Brain microvascular endothelial cell (primary cell): Measurements from ENCODE around the gene RAD1.

Experiments used
- DNase-seq: peaks from one replicate; pipeline ENCODE4 v3.0.0-alpha.2; 2020
- H3K27ac ChIP-seq: fragments of 250-450 bp; sonication (Bioruptor Pico); 2 replicates; pipeline ENCODE4 v1.5.1; 2020; ENCODE audit warnings: mild to moderate bottlenecking, moderate library complexity
- H3K27me3 ChIP-seq: fragments of 250-450 bp; sonication (Bioruptor Pico); replicated peaks from 2 replicates; pipeline ENCODE4 v1.5.1; 2020; ENCODE audit warnings: mild to moderate bottlenecking
- H3K36me3 ChIP-seq: fragments of 250-450 bp; sonication (Bioruptor Pico); replicated peaks from 2 replicates; pipeline ENCODE4 v1.5.1; 2020; ENCODE audit warnings: mild to moderate bottlenecking
- H3K4me3 ChIP-seq: 2 replicates; pipeline ENCODE4 v1.5.1; 2011; ENCODE audit warnings: low read depth, mild to moderate bottlenecking, control low read depth, low read length, moderate library complexity
- in situ Hi-C: cut with HindIII; loops from 2 replicates; pipeline ENCODE4 v1.10.0; 2017; ENCODE audit warnings: low sequenced_read_pairs, low pct_ligation_motif_present
- TF ChIP-seq, protein P1 (sequence below): IDR thresholded peaks from 2 replicates; pipeline ENCODE4 v1.5.1; 2011; ENCODE audit warnings: low read depth, mild to moderate bottlenecking, moderate library complexity, low read length, control low read depth, inconsistent platforms; ENCODE audit errors: missing control alignments

RAD1 gene

DNA sequence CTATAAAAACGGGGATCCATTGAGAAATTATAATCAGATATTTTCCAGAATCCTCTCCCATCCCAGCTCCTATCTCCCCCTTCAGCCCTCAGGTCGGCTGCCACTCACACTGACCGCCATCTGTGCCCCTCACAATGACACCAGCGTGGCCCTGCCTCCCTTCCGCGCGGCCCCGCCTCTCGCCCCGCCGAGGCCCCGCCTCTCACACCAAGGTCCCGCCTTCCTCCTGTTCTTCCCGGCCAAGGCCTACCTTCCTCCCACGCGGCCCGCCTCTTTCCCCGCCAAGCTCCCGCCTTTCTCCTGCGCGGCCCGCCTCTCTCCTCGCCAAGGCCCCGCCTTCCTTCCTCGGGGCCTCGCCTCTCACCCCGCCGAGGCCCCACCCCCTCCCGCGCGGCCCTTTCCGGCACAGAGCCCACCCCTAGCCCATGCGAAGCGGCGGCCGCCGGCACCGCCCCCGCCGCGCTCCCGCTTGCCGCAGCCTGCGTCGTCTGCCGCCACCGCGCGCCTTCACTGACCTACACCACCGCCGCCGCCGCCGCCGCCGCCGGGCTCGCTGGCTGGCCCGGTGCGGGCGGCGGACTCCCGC lies 13.9 kb upstream of the RAD1 start, which contains the start of gene DNAJC21:
TSS of gene DNAJC21 (plus strand) at position 426 of the 586 bp plus-strand sequence. CDS start 261 bp downstream, outside the sequence.
- H3K36me3 ChIP-seq, result peaks cover 14% of the 10 kb centered on the region
- peak; percentile 95 for DNase-seq
- in situ Hi-C loops, result no loop called here
- H3K27ac ChIP-seq, result peak within 1 kb of the TSS; percentile 66
- no peaks in the 10 kb centered on the region for H3K27me3 ChIP-seq
- TF ChIP-seq, protein P1, sequence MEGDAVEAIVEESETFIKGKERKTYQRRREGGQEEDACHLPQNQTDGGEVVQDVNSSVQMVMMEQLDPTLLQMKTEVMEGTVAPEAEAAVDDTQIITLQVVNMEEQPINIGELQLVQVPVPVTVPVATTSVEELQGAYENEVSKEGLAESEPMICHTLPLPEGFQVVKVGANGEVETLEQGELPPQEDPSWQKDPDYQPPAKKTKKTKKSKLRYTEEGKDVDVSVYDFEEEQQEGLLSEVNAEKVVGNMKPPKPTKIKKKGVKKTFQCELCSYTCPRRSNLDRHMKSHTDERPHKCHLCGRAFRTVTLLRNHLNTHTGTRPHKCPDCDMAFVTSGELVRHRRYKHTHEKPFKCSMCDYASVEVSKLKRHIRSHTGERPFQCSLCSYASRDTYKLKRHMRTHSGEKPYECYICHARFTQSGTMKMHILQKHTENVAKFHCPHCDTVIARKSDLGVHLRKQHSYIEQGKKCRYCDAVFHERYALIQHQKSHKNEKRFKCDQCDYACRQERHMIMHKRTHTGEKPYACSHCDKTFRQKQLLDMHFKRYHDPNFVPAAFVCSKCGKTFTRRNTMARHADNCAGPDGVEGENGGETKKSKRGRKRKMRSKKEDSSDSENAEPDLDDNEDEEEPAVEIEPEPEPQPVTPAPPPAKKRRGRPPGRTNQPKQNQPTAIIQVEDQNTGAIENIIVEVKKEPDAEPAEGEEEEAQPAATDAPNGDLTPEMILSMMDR, result no peak
- H3K4me3 ChIP-seq, result peak within 1 kb of the TSS; percentile 90

DNA sequence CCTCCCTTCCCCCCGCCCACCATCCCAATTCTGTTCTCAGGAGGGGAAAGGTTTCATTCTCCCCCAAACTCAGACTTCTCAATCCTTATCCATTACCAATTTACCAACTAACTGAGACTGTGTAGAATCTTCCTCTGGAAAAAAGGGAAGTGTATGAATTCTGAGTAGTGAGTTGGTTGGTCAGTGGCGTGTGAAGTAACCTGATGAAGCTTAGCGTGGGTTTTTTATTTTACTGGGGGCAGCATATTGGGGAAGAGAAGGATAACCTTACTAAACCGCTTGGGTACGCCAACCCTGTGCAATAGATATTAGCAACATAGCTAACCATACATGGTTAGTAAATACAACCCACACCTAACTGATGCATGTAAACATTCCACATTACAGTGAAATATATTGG lies 13.0 kb upstream of the RAD1 start:
- Histone ChIP-seq H3K4me3 (no peak overlapping the region), H3K36me3 (peaks cover 15% of the 10 kb centered on the region), H3K27ac (no peak overlapping the region), H3K27me3 (no peaks in the 10 kb centered on the region)
- TF ChIP-seq, protein P1, result no peak
- no peak for DNase-seq
- in situ Hi-C loops, result no loop called here

DNA sequence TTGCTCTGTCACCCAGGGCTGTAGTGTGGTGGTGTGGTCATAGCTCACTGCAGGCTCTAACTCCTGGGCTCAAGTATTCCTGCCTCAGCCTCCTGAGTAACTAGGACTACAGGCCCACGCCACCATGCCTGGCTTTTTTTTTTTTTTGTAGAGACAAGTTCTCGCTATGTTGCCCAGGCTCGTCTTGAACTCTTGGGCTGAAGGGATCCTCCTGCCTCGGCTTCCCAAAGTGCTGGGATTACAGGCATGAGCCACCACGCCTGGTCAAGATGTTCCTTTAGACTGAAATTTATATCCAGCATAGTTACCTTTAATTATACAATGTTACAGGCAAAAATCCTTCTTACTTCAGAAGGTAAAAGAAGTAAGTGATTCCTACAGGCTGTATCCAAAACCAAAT lies 12.5 kb upstream of the RAD1 start:
- Histone ChIP-seq H3K36me3 (peaks cover 20% of the 10 kb centered on the region), H3K27ac (no peak overlapping the region), H3K4me3 (no peak overlapping the region), H3K27me3 (no peaks in the 10 kb centered on the region)
- in situ Hi-C loops, result no loop called here
- no peak for DNase-seq
- TF ChIP-seq, protein P1, result no peak

DNA sequence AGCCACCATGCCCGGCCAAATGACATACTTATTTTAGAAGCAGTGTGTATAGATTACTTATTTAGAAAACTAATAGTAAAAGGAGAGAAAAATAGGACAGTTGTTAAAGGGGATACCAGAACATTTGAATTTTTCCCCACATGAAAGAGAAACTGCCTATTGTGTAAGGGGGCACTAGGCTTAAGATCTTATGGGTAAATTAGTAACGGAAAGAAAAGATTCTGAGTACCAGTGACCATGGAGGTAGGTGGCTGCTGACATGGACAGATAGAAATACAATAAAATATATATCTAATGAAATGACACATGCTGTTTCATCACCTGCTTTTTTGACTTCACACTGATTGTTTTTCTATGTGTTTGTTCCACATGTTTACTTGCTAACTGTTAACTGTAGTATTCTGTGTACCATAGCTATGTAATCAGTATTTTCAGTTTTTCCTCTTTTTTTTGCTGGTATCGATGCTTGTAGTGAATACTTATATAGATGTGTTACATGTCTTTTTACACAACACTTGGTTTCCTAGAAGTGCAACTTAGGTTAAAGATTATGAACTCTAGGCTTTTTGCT lies 11.1 kb upstream of the RAD1 start:
- H3K27ac ChIP-seq, result no peak overlapping the region
- H3K36me3 ChIP-seq, result peaks cover 25% of the 10 kb centered on the region
- no peaks in the 10 kb centered on the region for H3K27me3 ChIP-seq
- no peak for DNase-seq
- TF ChIP-seq, protein P1, result no peak
- in situ Hi-C loops, result no loop called here
- no peak overlapping the region for H3K4me3 ChIP-seq

DNA sequence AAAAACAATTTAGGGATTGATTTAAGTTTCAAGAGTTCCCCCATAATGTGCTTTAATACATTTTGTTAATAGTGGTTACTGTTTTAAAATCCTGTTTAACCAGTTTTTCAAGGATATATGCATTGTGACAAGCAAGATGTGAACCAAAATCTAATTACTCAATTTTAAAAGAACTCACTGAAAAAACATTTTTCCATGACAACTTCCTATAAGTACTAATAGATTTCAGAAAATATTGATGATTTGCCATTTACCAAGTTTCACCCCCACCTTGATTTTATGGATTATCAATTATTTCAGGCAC lies 9.1 kb upstream of the RAD1 start:
- TF ChIP-seq, protein P1, result no peak
- H3K27ac ChIP-seq, result no peak overlapping the region
- H3K36me3 ChIP-seq, result peaks cover 31% of the 10 kb centered on the region
- H3K27me3 ChIP-seq, result no peaks in the 10 kb centered on the region
- no peak overlapping the region for H3K4me3 ChIP-seq
- in situ Hi-C loops, result loop anchor here (25.0 kb wide), 1 partner anchor 437 kb away; no protein-coding TSS in a partner anchor
- DNase-seq, result no peak
